CD4-positive, alpha-beta T cell treated with Interferon gamma for 1 hour (primary cell): ENCODE data around the gene CILP2.

Experiments
- DNase-seq: peaks from one replicate; pipeline ENCODE4 v3.0.0-alpha.2; 2020

The CILP2 gene

GRCh38 chr19:19504754-19505668, 33.1 kb upstream of the CILP2 start:
- DNase-seq: no peak

- no peak for DNase-seq
Measured at GRCh38 chr19:19505669-19506326, 32.3 kb upstream of the CILP2 start.

- DNase-seq: no peak
Measured at GRCh38 chr19:19506592-19506991, 31.5 kb upstream of the CILP2 start.

GRCh38 chr19:19507354-19507753, 30.7 kb upstream of the CILP2 start:
- DNase-seq: no peak

GRCh38 chr19:19508217-19508616, 29.8 kb upstream of the CILP2 start:
- no peak for DNase-seq

- DNase-seq: no peak
Measured at GRCh38 chr19:19510432-19510831, 27.6 kb upstream of the CILP2 start.

GRCh38 chr19:19513682-19514081, 24.4 kb upstream of the CILP2 start:
- no peak for DNase-seq

GRCh38 chr19:19514215-19514657, 23.8 kb upstream of the CILP2 start:
- no peak for DNase-seq

- no peak for DNase-seq
Measured at GRCh38 chr19:19514881-19515641, 23.0 kb upstream of the CILP2 start, which contains the start of gene TSSK6. Gene TSSK6, minus strand, starts transcription at chr19:19515548. Its CDS starts 121 bp downstream, at chr19:19515427.

GRCh38 chr19:19515642-19516519, 22.2 kb upstream of the CILP2 start, which contains the start of gene NDUFA13:
Gene NDUFA13, plus strand, starts transcription at chr19:19516225. Its CDS starts 14 bp downstream, at chr19:19516239.
- peak; percentile 90 for DNase-seq

- DNase-seq: no peak
Measured at GRCh38 chr19:19517235-19517619, 20.8 kb upstream of the CILP2 start.

- DNase-seq: no peak
Measured at GRCh38 chr19:19520989-19521388, 17.1 kb upstream of the CILP2 start.

GRCh38 chr19:19523177-19523576, 14.9 kb upstream of the CILP2 start:
- DNase-seq: no peak

- DNase-seq: no peak
Measured at GRCh38 chr19:19524053-19524452, 14.0 kb upstream of the CILP2 start.

GRCh38 chr19:19525611-19526380, 12.3 kb upstream of the CILP2 start:
- DNase-seq: no peak

GRCh38 chr19:19526581-19527370, 11.3 kb upstream of the CILP2 start:
- DNase-seq: no peak

- no peak for DNase-seq
Measured at GRCh38 chr19:19527371-19527656, 10.8 kb upstream of the CILP2 start.

GRCh38 chr19:19527674-19528625, 10.1 kb upstream of the CILP2 start:
- no peak for DNase-seq

- no peak for DNase-seq
Measured at GRCh38 chr19:19528721-19529490, 9.2 kb upstream of the CILP2 start, which contains the start of gene YJEFN3. Gene YJEFN3, plus strand, starts transcription at chr19:19528911. Its CDS starts 22 bp downstream, at chr19:19528933.
